K562 (cell line): Measurements from ENCODE around the gene CAMK2A. TPM values are rescaled to one million over a fixed set of nuclear protein-coding genes. Genes with fewer than 3 reads are reported as not detected.

Experiments
- CHD1 ChIP-seq: fragments of 200-600 bp; sonication (generic); IDR thresholded peaks from one replicate; pipeline ENCODE4 v1.6.1; 2012; ENCODE audit warnings: mild to moderate bottlenecking, moderate library complexity, low read length, inconsistent platforms
- DNMT1 ChIP-seq: fragments of 450-650 bp; IDR thresholded peaks from 2 replicates; pipeline ENCODE4 v1.6.1; 2016; ENCODE audit warnings: antibody characterized with exemption, mild to moderate bottlenecking
- GTF2E2 ChIP-seq: fragments of 200-800 bp; sonication (Bioruptor generic); IDR thresholded peaks from 2 replicates; pipeline ENCODE4 v1.6.1; 2016; ENCODE audit warnings: missing genetic modification characterization, missing compliant biosample characterization
- KLF1 ChIP-seq: fragments of 450-650 bp; IDR thresholded peaks from 2 replicates; pipeline ENCODE4 v1.6.1; 2016; ENCODE audit warnings: missing genetic modification characterization, missing compliant biosample characterization
- MTF1 ChIP-seq: fragments of 250-450 bp; sonication (Bioruptor Pico); IDR thresholded peaks from 2 replicates; pipeline ENCODE4 v1.9.0; 2021; ENCODE audit warnings: moderate library complexity, mild to moderate bottlenecking, inconsistent platforms, borderline replicate concordance
- SIN3A ChIP-seq, 2 experiments: fragments of 150-350 bp in 1 of 2; IDR thresholded peaks; 2 replicates each; pipeline ENCODE4 v1.6.1; 2011 to 2016; ENCODE audit warnings: borderline replicate concordance in 2 of 2, low read depth in 2 of 2, low read length in 2 of 2, mild to moderate bottlenecking in 2 of 2, moderate library complexity in 2 of 2; ENCODE audit not compliant: control insufficient read depth in 1 of 2
- TCF3 ChIP-seq: sonication (generic); formaldehyde crosslinking; IDR thresholded peaks from 2 replicates; pipeline ENCODE4 v1.4.0; 2020; ENCODE audit warnings: mild to moderate bottlenecking, missing genetic modification reagents
- ZNF140 ChIP-seq: fragments of 250-450 bp; sonication (Bioruptor Pico); IDR thresholded peaks from 2 replicates; pipeline ENCODE4 v1.8.0; 2021; ENCODE audit warnings: moderate library complexity, mild to moderate bottlenecking, inconsistent platforms
- ZNF23 ChIP-seq: fragments of 250-450 bp; sonication (Bioruptor Pico); IDR thresholded peaks from 2 replicates; pipeline ENCODE4 v1.4.0; 2020; ENCODE audit warnings: mild to moderate bottlenecking
- ZNF436 ChIP-seq: fragments of 250-450, 450-650 bp; sonication (Bioruptor Pico); formaldehyde crosslinking; IDR thresholded peaks from 2 replicates; pipeline ENCODE4 v1.7.0; 2020; ENCODE audit warnings: mild to moderate bottlenecking
- ZNF699 ChIP-seq: fragments of 250-450 bp; sonication (Bioruptor Pico); IDR thresholded peaks from 2 replicates; pipeline ENCODE4 v1.8.0; 2021; ENCODE audit warnings: mild to moderate bottlenecking, moderate library complexity; ENCODE audit not compliant: insufficient replicate concordance
- polyA plus RNA-seq, 8 experiments: library from polyadenylated mRNA; depleted of rRNA in 4 of 8; stranded (reverse) in 5 of 8; unstranded in 3 of 8; fragments of >200 nt; fragmentation: Nextera tagmentation in 2 of 8; fragmentation: Illumina TruSeq in 1 of 8; extraction: Ambion mirVana in 2 of 8; extraction: Trizol in 1 of 8; gene quantifications; 2 replicates each; pipeline versions ENCODE4 v1.2.1 to v1.2.3, GENCODE V29; 2011 to 2014; ENCODE audit warnings: inconsistent platforms in 1 of 8, missing spikeins in 1 of 8
- total RNA-seq, 7 experiments: library from RNA; depleted of rRNA in 6 of 7; stranded (reverse); fragments of >200 nt in 6 of 7; fragmentation: Illumina TruSeq in 2 of 7; extraction: Trizol in 2 of 7; gene quantifications; 2 replicates each; pipeline versions ENCODE4 v1.2.1 to v1.2.3, GENCODE V29; 2011 to 2021; ENCODE audit warnings: low replicate concordance in 1 of 7
- TF ChIP-seq, protein P1 (sequence below): fragments of 450-650 bp; IDR thresholded peaks from 2 replicates; pipeline ENCODE4 v1.6.1; 2016; ENCODE audit warnings: borderline replicate concordance
- TF ChIP-seq, protein P2 (sequence below): fragments of 250-450 bp; sonication (Bioruptor Pico); IDR thresholded peaks from 2 replicates; pipeline ENCODE4 v1.6.1; 2021; ENCODE audit warnings: mild to moderate bottlenecking
- TF ChIP-seq, protein P3 (sequence below): sonication (generic); formaldehyde crosslinking; IDR thresholded peaks from 2 replicates; pipeline ENCODE4 v1.8.1; 2023; ENCODE audit warnings: mild to moderate bottlenecking, missing genetic modification reagents
- TF ChIP-seq, protein P4 (sequence below): sonication (generic); formaldehyde crosslinking; IDR thresholded peaks from 2 replicates; pipeline ENCODE4 v1.8.1; 2023; ENCODE audit warnings: missing genetic modification reagents, mild to moderate bottlenecking, borderline replicate concordance
- TF ChIP-seq, protein P5 (sequence below): fragments of 450-650 bp; IDR thresholded peaks from 2 replicates; pipeline ENCODE4 v1.7.1; 2018; ENCODE audit warnings: mild to moderate bottlenecking, low read depth; ENCODE audit not compliant: partially characterized antibody

The CAMK2A gene
- total and polyA plus RNA-seq, 9 of the 15 experiments (the other 6 are each of a cell fraction or from before 2014, with no cell fraction given): 0.01 to 0.18 (median 0.04) TPM; not detected in 6

DNA sequence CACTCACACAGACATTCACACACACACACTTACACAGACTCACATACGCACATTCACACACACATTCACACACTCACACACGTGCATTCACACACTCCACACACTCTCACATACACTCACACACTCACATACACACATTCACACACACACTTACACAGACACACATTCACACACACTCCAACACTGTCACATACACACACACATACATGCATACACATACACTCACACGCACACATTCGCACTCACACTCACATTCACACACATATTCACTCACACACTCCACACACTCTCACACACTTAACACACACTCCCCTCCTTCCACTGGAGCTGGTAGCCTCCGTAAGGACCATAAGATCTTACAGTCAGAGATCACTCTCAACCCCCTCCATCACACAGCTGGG, 26.2 kb downstream of the CAMK2A start (continued):
- TF ChIP-seq, protein P1, sequence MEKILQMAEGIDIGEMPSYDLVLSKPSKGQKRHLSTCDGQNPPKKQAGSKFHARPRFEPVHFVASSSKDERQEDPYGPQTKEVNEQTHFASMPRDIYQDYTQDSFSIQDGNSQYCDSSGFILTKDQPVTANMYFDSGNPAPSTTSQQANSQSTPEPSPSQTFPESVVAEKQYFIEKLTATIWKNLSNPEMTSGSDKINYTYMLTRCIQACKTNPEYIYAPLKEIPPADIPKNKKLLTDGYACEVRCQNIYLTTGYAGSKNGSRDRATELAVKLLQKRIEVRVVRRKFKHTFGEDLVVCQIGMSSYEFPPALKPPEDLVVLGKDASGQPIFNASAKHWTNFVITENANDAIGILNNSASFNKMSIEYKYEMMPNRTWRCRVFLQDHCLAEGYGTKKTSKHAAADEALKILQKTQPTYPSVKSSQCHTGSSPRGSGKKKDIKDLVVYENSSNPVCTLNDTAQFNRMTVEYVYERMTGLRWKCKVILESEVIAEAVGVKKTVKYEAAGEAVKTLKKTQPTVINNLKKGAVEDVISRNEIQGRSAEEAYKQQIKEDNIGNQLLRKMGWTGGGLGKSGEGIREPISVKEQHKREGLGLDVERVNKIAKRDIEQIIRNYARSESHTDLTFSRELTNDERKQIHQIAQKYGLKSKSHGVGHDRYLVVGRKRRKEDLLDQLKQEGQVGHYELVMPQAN: 0 out of 2 replicates have a peak, but pooled peaks have one; percentile 18
- TF ChIP-seq, protein P2, sequence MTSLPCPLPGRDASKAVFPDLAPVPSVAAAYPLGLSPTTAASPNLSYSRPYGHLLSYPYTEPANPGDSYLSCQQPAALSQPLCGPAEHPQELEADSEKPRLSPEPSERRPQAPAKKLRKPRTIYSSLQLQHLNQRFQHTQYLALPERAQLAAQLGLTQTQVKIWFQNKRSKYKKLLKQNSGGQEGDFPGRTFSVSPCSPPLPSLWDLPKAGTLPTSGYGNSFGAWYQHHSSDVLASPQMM (CRISPR knock-in tag): no peak
- no peak for TF ChIP-seq SIN3A (IDR thresholded peaks at IDR 0.05; ENCODE audit: borderline replicate concordance in 2 of 2, control insufficient read depth in 1 of 2, low read depth in 2 of 2, low read length in 2 of 2)
- TF ChIP-seq ZNF23 (CRISPR knock-in tag): no peak
- TF ChIP-seq KLF1 (tag): no peak
- TF ChIP-seq ZNF699 (CRISPR knock-in tag): no peak
- no peak for TF ChIP-seq ZNF140 (CRISPR knock-in tag)
- no peak for TF ChIP-seq CHD1
- TF ChIP-seq ZNF436 (CRISPR knock-in tag): no peak
- TF ChIP-seq, protein P3, sequence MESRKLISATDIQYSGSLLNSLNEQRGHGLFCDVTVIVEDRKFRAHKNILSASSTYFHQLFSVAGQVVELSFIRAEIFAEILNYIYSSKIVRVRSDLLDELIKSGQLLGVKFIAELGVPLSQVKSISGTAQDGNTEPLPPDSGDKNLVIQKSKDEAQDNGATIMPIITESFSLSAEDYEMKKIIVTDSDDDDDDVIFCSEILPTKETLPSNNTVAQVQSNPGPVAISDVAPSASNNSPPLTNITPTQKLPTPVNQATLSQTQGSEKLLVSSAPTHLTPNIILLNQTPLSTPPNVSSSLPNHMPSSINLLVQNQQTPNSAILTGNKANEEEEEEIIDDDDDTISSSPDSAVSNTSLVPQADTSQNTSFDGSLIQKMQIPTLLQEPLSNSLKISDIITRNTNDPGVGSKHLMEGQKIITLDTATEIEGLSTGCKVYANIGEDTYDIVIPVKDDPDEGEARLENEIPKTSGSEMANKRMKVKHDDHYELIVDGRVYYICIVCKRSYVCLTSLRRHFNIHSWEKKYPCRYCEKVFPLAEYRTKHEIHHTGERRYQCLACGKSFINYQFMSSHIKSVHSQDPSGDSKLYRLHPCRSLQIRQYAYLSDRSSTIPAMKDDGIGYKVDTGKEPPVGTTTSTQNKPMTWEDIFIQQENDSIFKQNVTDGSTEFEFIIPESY (CRISPR knock-in tag): no peak
- TF ChIP-seq MTF1 (CRISPR knock-in tag): no peak
- TF ChIP-seq GTF2E2 (tag): no peak
- TF ChIP-seq DNMT1: no peak
- TF ChIP-seq, protein P4, sequence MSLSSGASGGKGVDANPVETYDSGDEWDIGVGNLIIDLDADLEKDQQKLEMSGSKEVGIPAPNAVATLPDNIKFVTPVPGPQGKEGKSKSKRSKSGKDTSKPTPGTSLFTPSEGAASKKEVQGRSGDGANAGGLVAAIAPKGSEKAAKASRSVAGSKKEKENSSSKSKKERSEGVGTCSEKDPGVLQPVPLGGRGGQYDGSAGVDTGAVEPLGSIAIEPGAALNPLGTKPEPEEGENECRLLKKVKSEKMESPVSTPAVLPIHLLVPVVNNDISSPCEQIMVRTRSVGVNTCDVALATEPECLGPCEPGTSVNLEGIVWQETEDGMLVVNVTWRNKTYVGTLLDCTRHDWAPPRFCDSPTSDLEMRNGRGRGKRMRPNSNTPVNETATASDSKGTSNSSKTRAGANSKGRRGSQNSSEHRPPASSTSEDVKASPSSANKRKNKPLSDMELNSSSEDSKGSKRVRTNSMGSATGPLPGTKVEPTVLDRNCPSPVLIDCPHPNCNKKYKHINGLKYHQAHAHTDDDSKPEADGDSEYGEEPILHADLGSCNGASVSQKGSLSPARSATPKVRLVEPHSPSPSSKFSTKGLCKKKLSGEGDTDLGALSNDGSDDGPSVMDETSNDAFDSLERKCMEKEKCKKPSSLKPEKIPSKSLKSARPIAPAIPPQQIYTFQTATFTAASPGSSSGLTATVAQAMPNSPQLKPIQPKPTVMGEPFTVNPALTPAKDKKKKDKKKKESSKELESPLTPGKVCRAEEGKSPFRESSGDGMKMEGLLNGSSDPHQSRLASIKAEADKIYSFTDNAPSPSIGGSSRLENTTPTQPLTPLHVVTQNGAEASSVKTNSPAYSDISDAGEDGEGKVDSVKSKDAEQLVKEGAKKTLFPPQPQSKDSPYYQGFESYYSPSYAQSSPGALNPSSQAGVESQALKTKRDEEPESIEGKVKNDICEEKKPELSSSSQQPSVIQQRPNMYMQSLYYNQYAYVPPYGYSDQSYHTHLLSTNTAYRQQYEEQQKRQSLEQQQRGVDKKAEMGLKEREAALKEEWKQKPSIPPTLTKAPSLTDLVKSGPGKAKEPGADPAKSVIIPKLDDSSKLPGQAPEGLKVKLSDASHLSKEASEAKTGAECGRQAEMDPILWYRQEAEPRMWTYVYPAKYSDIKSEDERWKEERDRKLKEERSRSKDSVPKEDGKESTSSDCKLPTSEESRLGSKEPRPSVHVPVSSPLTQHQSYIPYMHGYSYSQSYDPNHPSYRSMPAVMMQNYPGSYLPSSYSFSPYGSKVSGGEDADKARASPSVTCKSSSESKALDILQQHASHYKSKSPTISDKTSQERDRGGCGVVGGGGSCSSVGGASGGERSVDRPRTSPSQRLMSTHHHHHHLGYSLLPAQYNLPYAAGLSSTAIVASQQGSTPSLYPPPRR (CRISPR knock-in tag): no peak
- no peak for TF ChIP-seq TCF3
- TF ChIP-seq, protein P5, sequence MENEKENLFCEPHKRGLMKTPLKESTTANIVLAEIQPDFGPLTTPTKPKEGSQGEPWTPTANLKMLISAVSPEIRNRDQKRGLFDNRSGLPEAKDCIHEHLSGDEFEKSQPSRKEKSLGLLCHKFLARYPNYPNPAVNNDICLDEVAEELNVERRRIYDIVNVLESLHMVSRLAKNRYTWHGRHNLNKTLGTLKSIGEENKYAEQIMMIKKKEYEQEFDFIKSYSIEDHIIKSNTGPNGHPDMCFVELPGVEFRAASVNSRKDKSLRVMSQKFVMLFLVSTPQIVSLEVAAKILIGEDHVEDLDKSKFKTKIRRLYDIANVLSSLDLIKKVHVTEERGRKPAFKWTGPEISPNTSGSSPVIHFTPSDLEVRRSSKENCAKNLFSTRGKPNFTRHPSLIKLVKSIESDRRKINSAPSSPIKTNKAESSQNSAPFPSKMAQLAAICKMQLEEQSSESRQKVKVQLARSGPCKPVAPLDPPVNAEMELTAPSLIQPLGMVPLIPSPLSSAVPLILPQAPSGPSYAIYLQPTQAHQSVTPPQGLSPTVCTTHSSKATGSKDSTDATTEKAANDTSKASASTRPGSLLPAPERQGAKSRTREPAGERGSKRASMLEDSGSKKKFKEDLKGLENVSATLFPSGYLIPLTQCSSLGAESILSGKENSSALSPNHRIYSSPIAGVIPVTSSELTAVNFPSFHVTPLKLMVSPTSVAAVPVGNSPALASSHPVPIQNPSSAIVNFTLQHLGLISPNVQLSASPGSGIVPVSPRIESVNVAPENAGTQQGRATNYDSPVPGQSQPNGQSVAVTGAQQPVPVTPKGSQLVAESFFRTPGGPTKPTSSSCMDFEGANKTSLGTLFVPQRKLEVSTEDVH: no peak
